D721Med (cell line): Measurements from ENCODE around the gene TP73.

ENCODE experiments used
- DNase-seq: peaks from one replicate; pipeline ENCODE4 v3.0.0; 2011; ENCODE audit warnings: low spot score; ENCODE audit not compliant: insufficient read length
- FAIRE-seq: peaks from 2 replicates; lab custom pipeline; 2011; peaks lifted over from hg19 to GRCh38; lab: Jason Lieb, UNC
- TF ChIP-seq, protein P1 (sequence below): IDR thresholded peaks from 2 replicates; pipeline ENCODE4 v1.5.1; 2012; ENCODE audit warnings: mild to moderate bottlenecking, control low read depth; ENCODE audit not compliant: insufficient read depth; ENCODE audit errors: missing control alignments

TP73 gene

DNA sequence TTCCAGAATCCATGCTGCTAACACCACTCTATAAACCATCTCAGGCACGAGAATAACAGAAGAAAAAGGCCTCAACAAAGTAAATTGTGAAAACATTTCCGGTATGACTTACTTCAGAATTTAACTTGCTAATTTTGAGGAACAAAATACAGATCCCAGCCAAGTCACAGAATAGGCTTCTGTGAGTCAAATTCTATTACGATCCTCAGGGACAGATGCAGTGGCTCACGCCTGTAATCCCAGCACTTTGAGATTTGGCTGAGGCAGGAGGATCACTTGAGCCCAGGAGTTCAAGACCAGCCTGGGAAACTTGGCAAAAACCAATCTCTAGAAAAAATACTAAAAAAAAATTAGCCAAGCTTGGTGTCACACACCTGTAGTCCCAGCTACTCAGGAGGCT lies 91.1 kb downstream of the TP73 start:
- FAIRE-seq (no peak), DNase-seq (no peak)
- TF ChIP-seq, protein P1, sequence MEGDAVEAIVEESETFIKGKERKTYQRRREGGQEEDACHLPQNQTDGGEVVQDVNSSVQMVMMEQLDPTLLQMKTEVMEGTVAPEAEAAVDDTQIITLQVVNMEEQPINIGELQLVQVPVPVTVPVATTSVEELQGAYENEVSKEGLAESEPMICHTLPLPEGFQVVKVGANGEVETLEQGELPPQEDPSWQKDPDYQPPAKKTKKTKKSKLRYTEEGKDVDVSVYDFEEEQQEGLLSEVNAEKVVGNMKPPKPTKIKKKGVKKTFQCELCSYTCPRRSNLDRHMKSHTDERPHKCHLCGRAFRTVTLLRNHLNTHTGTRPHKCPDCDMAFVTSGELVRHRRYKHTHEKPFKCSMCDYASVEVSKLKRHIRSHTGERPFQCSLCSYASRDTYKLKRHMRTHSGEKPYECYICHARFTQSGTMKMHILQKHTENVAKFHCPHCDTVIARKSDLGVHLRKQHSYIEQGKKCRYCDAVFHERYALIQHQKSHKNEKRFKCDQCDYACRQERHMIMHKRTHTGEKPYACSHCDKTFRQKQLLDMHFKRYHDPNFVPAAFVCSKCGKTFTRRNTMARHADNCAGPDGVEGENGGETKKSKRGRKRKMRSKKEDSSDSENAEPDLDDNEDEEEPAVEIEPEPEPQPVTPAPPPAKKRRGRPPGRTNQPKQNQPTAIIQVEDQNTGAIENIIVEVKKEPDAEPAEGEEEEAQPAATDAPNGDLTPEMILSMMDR: no peak

DNA sequence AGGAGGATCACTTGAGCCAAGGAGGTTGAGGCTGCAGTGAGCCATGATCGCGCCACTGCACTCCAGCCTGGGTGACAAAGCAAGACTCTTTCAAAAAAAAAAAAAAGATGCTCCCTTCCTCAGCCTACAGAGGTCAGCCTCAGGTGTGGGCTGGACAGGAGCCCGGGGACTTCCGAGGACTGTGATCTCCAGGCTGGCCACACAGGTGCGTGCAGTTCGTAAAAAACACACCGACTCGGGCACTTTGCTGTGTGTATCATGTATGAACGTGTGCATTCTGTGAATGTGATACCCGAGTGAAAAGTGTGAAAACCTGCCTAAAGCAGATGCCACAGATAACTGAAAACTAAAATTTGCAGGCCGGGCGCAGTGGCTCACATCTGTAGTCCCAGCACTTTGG lies 91.5 kb downstream of the TP73 start:
- FAIRE-seq: no peak
- no peak for DNase-seq
- TF ChIP-seq, protein P1: no peak

DNA sequence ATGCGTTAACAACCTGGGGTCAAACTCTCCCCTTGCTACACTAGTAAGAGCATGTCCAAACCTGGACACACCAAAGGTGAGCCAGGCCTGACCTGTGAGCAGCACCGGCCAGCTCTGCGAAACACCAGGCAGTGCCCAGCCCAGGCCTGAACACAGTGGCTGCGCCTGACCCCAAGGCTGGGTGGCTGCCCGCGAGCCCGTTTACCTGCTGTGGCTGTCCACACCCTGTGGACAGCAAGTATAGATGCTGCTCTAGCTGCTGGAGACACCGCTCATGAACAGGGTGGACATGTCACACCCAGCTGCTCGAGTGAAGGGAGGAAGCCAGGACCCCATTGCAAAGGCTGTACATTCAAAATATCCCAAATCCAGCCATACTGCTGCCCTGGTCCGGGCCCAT lies 92.3 kb downstream of the TP73 start:
- TF ChIP-seq, protein P1: no peak
- no peak for FAIRE-seq

DNA sequence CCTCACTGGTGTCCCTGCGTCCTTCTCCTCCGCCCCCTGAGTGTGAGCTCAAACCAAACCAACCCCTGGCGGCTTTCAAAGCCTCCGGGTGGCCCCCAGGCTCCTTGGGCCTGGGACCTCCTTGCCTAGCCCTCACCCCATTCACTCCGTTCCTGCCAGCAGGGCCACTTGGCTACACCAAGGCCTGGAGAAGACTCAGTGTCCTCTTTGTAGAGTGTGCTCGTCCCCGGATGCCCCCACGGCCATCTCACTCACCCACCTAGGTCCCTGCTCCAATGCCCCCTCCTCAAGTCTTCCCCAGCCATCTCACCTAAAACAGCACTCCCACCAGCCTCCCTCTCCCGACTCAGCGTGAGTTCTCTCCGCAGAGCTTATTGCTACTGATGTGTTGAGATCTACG lies 92.8 kb downstream of the TP73 start:
- FAIRE-seq (no peak), DNase-seq (no peak)
- TF ChIP-seq, protein P1: no peak

More for the DNA sequence above, 92.3 kb downstream of the TP73 start:
- no peak for DNase-seq

DNA sequence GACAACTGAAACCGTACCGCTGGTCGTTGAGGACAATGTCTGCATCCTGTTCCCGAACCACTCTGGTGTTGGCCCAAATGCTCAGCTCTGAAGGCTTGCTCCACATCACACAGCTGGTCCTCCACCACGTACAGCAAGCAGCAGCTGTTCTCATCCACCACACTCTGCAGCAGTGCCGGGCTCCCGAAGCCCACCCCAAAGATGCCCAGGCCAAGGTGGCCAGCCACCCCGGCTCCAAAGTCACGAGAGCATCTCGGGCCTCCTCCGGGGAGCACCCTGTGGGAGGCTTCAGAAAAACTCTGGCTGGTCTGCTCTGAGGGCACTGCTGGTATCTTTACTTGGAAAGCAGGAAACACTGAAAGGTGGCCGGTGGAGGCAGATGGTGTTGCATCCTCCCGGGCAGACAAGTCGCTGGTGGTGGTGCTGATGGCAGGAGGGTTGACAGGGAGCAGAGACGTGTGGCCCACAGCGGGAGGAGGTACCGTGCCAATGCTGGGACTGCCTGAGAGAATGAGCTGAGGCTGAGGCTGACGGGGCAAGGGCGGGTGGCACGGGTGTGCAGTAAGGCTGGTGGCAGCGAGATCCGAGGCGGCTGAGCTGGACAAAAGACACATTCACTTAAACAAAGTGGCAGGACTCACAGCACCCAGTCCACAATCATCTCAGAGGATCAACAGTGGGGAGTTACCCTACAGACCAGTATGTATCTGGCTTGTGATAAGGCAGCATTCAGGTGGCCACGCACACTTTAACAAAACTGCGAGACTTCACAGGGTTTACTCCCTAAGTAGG lies 93.5 kb downstream of the TP73 start:
- DNase-seq: no peak
- TF ChIP-seq, protein P1: no peak
- FAIRE-seq: no peak

DNA sequence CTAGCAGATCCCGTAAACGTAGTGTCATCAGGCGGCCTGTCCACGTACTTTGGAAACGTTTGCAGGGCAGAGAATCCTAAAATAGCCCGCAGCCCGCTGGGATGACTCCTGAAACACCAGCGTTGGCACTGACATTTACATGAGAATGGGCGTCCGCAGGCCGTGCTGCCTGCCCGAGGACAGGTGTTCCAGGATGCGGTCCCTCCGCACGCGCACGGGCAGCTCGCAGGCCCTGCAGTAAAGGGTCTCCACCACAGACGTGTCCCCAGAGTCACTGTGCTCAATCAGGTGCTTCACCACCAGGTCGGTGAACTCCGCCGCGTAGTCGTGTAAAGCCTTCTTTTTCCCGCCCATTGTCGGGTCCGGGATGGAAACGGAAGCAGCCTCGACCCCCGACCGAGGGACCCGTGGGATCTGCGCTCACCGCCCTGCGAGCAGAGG lies 94.1 kb downstream of the TP73 start:
- TF ChIP-seq, protein P1: no peak
- no peak for FAIRE-seq

More for the DNA sequence above, 94.1 kb downstream of the TP73 start:
- DNase-seq: no peak
